DMS114 treated with DMSO at 0.1 percent for 48 hours (cell line): ENCODE measurements around the gene GUCA2B.

ENCODE experiments used
- DNase-seq: peaks from one replicate; lab custom pipeline; 2025; ENCODE audit not compliant: unreplicated experiment; lab: John Stamatoyannopoulos, UW

GUCA2B gene

DNA sequence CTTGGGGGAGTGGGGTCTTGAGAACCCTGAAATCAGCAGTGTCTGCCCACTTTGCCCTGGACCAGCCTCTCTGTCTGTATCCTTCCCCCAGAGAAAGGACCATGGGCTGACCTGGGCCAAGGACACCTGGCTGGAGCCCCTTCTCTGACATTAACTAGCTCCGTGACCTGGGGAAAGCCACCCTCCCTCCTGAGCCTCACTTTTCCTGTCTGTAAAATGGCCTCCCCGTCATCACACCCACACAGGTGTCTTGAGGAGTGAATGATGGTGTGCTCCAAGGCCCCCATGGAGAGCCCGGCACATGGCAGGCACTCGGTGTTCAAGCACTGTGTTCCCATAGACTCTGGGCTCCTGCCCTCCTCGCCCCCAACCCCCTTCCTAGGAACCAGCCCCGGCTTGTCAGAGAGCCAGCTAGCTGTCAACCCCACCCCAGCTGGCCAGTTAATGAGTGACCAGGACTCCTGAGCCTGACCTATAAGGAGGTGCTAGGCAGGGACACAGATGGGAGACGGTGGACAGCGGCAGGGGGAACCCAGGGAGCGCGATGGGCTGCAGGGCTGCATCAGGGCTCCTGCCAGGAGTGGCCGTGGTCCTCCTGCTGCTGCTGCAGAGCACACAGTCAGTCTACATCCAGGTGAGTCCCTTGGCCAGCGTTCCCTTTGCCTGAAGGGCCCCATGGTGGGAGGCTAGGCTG lies at the start of gene GUCA2B:
GUCA2B (plus strand) TSS at position 504 of the 694 bp plus-strand sequence; CDS start at position 545, 41 bp downstream.
- no peak for DNase-seq

DNA sequence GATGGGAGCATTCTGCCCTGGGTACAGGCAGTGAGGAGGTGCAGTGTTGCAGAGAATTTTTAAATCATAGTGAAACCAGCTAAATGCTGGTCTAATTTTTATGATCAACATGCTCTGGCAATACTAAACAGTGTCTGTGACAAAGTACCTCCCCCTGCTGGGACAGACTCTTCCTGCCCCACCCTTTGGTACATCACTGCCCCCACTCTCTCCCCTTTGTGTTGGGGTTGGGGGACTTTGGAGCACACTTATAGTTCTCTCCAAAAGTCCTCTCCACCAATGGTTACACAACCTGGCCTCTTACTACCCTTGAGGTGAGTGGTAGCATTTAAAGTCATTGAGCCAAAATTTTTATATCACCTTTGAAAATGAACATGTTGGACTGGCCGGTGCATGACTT lies 48.2 kb upstream of the GUCA2B start:
- no peak for DNase-seq

DNA sequence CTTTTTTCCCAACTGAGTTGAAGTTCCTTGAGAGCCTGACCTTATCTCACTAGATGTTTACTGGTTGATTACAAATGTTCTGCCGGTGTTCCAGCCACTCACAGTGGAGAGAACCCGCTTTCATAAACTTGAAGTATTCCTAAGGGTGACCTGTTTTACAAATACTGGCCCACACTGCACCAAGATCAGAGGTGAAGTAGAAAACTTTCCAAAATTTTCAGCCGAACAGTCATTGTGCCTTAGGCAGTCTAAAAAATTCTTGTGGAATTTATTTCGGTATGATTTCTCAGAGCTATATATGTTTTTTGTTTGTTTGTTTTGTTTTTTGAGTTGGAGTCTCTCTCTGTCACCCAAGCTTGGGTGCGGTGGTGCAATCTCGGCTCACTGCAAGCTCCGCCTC lies 44.9 kb upstream of the GUCA2B start:
- DNase-seq: no peak

DNA sequence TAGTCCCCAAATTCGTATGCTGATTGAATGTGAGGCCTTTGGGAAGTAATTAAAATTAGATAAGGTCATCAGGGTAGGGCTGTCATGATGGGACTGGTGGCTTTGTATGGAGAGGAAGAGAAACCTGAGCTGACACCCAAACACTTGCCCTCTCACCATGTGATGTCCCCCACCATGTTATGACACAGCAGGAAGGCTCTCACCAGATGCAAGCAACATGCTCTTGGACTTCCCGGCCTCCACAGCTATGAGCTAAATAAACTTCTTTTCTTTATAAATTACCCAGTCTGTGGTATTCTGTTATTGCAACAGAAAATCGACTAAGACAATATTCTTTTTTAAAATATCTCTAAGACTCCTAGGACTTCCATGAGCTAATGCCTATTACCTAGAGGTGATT lies 43.6 kb upstream of the GUCA2B start:
- DNase-seq: no peak

DNA sequence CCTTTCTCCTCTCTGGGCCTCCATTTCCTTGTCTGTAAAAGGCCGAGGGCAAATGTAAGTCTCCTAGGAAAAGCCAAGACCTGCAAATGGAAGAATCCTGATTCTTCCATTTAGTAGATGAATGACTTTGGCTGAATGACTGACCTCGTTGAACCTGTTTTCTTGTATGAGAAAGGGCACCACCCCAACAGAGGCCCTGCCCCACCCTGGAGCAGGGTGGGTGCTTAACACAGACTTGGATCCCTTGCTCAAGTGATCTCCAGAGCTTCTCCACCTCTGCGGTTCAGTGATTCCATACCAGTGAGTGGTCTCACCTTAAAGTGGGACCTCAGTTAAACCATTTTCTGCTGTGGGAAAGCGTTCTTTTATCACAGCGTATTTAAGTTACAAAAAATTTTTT lies 39.0 kb upstream of the GUCA2B start:
- DNase-seq: no peak

DNA sequence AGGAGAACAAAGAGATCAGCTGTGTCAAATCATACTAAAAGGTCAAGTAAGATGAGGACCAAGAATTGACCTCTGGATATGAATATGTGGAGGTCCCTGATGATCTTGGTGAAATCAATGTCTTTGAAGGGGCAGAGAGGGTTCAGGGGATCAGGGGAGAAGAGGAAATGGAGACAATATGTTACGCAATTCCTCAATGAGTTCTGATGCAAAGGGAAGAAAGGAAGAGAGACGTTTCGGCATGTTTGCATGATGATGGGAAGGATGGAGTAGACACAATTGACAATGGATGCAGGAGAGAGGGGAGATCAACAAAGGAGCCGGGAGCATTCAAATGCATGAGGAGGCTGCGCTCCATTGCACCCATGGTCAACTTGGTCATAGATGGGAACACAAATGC lies 36.0 kb upstream of the GUCA2B start:
- DNase-seq: no peak

DNA sequence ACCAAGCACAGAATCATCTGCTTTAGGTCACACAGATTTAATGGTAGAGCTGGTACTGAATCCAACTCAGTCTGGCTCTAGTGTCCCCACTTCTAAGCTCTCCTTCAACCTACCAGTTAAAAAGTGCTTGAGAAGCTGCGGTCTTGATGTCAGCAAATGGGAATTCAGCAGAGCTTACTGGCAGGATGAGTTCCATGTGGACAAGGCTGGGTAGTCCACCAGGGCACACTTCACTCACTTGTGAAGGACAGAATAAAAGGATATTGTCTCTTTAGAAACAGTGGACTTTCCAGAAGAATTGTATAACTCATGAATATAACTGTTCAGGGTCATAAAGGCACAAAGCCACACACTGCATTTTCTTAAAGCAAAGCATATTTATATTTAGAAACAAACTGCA lies 35.1 kb upstream of the GUCA2B start:
- DNase-seq: no peak

DNA sequence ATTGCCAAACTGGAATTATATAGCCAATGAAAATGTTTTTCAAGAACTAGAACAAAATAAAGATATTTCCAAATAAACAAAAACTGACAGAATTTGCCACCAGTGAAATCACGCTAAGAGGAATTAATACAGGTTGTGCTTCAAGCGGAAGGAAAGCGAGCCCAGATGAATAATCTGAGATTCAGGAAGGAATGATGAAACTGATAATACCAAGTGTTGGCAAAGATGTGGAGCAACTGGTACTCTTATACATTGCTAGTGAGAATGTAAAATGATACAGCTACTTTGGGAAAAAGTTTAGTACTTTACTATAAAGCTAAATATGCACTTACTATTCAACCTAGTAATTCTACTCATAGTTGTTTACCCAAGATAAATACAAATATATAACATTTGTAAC lies 30.8 kb upstream of the GUCA2B start:
- DNase-seq: no peak

DNA sequence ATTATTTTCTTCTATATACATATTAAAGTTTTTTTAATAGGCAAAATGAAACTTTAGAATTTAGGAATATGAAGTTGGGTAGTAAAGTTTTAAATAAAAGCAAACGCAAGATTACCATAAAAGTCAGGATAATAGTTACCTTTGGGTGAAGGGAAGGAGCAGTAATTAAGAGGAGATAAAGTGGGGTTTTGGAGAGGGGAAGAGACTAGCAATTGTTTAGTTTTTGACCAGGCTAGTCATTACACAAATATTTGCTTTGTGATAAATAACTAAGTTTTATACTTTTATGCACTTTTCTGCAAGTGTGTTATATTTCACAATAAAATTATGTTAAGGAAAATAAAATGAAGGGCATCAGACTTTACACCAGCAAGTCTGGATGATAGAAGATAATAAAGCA lies 27.7 kb upstream of the GUCA2B start:
- DNase-seq: no peak

DNA sequence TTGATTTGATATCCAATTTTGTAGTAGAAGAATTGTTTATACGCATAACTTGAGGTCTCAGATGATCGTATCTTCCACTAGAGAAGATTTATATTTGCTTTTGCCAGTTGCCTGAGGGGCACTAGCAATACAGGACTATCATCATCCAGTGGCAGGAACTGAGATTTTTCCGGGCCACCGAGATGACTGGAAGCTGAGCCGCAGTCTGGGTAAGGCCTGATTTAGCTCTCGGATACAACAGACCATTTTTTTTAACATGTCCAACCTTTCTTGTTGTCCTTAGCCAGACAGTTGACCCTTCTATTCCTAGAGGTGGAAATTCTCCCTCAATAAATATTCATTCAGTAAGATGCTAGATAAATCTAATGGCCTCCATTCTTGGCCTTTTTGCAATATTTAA lies 25.4 kb upstream of the GUCA2B start:
- no peak for DNase-seq

DNA sequence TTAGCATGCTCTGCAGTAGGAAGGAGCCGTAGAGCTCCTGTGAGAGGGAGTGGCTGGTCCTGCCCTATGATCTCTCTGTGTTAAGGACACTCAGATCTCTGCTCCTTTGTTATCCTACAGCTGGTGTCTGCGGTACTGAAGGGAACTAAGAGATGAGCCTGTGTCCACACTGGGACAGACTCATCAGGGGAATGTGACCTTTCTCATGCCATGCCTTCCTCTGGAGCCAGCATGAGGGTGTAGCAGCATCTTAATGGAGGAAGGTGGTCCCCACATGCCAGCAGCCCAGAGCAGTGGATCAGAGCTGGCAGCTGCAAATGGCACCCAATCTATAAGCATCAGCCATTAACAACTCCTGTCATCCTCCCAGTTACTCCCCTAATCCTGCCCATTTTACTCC lies 24.7 kb upstream of the GUCA2B start:
- no peak for DNase-seq

DNA sequence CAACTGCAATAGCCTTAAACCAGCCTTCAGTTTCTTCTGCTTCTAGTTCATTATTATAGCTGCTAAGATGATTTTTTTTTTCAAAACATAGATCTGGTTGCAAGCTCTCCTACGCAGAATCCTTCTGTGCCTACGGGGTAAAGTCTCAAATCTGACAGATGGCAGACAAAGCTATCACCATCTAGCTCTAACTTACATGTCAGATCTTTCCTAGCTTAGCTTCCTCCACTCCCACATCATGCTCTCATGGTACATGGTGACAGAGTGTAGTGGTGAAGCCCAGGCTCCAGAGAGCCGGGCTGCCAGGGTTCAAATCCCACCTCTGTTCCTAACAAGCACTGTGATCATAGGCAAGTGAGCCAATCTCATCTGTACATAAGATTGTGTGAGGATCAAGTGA lies 24.2 kb upstream of the GUCA2B start:
- DNase-seq: no peak

DNA sequence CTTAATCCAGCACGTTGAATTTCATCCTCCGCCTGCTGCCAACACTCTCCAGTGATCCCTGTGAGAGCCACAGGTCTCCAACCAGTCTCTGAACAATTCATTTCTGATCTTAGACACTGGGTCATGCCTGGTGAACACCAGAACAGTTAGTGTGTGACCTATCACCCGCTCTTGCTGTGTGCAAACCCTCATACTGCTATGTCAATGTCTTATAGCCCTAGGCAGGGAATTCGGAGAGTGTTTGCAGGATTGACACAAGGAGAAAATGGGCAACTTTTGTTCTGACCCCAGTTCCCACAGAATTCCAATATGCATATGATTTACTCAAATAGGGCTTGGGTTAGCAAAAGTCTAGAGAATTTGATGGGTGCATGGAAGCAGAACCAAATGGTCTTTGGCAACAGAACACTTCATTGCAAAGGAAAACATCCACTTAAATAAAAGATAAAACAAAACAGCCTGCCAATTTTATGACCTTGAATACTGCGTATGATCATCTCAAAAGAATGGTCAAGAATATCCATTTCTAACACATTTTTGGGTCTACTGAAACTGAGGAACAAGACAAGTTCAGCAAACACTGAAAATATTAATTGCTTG lies 23.0 kb upstream of the GUCA2B start:
- DNase-seq: no peak

DNA sequence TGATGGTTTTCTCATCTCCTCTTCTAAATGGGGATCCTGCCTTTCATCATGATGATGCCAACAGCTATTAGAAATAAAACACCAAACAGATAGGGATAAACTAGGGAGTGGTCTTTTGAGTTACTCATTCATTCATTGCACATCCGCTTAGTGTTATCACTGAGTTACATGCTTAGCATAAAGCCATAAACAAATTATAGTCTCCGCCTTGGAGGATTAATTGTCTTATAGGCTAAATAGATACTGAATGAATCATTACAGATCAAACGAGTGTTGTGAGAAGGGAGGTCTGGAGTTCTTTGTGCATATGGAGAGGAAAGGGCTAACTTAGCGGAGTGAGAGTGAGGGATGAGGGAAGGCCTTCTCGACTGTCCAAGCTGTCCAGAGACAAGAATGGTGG lies 19.8 kb upstream of the GUCA2B start:
- DNase-seq: no peak

DNA sequence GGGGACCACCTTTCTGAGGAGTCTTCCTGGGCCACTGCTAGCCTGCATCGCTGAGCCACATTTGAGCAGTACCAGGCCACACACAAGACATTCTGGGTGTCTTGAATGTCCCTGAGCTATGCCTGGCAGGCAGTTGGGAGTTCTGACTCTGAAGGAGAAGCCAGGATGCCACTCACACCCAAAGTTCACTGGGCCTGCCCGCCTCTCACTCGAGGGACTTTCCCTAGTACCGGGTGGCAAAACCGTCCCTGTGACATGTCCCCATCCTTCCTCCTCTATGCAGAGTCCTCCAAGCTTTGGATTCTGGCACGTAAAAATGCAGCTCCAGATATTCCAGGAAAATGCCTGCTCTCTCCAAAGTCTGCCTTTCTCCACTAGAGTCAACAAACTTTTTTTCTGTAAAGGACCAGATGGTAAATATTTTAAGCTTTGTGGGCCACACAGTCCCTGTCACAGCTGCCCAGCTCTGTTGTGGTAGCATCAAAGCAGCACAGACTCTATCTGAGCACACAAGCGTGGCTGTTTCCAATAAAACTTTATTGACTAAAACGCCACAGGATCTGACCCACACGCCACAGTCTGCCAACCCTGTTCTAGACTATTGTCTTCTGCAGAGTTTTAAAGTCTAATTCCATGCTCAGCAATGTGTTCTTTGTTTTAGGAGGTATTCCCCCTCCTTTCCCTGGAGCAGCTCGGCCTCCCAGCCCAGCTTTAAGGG lies 19.2 kb upstream of the GUCA2B start:
- DNase-seq: no peak

DNA sequence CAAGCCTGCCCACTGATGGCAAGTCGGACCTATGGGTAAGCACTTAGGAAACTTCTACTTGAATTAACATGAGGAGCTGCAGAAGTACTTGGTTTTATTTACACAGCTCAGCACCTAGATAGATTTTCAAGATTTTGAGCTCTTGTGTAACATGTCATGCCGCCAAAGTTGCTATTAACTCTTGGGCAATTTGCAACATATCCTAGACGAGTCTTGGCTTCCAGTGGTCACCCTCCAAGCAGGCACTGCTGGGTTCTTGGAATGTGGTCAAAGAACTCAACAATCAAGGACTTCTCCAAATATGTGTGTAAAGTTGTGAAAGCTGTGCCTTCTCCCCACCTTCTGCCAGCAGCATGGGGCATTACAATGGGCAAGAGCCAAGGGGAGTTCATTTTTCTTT lies 17.8 kb upstream of the GUCA2B start:
- no peak for DNase-seq

DNA sequence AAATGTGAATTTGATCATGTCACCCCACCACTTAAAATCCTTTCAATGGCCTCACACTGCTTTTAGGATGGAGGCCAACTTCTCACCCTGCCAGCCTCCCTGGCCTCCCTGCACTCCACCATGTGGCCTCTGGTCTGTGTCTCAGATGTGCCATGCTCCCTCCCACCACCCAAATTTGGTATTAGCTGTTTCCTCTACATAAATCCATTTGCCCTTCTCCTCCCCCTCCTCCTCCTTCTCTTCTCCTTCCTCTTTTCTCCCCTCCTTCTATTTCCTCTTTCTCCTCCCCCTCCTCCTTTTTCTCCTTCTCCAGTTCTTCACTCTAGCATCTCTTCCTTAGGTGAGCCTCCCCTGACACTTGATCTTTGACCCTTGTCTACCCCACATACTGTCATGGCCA lies 16.7 kb upstream of the GUCA2B start:
- DNase-seq: no peak

DNA sequence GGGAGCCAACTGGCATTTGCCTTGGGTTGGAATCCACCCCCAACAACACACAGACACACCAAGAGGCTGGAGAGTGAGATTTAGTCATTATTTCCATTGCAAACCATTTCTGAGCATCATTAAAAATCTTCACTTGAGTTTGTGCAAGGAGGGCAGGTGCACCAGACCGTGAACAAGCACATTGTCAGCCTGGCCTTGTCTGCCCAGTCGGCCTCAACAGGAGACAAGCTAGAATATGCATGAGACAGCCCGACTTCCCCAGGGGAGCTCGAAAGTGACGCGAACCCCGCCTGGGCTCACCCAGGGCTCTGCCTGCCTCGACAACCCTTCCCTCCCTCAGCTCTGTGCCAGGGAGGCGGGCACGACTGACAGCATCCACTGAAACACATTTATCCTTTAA lies 15.4 kb upstream of the GUCA2B start:
- DNase-seq: no peak

DNA sequence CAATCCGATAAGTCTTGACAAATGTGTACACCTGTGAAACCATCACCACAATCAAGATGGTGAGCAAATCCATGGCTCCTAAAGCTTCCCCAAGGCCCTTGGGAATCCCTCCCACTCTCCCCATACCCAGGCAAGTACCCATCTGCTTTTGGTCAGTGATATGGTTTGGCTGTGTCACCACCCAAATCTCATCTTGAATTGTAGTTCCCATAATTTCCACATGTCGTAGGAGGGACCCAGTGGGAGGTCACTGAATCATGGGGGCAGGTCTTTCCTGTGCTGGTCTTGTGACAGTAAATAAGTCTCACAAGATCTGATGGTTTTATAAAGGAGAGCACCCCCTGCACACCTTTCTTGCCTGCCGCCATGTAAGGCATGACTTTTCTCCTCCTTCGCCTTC lies 14.6 kb upstream of the GUCA2B start:
- no peak for DNase-seq

DNA sequence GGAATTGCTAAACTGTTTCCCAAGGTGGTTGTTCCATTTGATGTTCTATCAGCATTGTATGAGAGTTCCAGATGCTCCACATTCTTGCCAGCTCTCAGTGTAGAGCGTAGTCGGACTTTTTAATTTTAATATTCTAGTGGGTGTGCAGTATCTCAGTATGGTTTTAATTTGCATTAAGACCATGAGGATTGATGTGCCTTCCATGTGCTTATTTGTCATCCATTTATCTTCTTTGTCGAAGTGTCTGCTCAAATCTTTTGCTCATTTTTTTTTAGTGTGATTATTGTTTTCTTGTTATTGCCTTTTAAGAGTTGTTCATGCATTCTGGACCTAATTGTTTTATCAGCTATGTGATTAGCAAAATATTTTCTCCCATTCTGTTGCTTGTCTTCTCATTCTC lies 13.8 kb upstream of the GUCA2B start:
- no peak for DNase-seq

DNA sequence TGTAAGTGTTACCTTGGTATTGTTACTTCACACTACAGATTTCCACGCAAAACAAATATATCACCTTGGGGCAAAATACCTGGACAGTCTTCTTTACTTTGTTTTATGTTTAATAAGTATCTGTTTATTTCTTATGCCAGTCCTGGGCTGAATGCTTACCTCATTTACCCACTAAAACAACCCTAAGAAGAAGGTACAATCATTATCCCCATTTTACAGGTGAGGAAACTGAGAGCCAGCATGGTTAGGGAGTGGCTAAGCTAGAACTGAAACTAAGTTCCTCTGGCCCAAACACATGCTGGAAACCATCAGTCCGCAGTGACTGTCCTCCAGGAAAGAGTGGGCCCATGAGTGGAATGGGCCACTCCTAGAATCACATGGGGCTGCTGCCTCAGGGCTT lies 13.0 kb upstream of the GUCA2B start:
- DNase-seq: no peak

DNA sequence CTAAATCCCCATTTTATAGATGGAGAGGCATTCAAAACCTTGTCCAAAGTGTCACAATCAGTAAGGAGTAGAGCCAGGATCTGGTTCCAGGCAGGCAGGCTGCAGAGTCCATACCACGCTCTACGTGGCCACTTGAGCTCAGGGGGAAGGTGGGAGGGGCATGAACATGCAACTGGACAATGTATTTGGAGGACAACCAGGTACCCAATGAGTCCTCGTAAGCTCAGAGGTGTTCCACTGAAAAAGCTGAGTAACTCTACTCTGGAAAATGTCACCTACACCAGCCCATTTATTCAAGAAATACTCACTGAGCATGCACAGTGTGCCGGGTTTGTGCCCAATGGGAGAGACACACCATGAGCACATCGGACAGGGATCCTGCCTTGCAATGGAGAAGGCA lies 11.2 kb upstream of the GUCA2B start:
- no peak for DNase-seq
